ENCODE results near the gene RCL1.

RCL1 gene

GRCh38 chr9:4812858-4813257 lies 20.1 kb downstream of the RCL1 start:
- no peak for DNase-seq (ENCODE audit: low read depth)

GRCh38 chr9:4814913-4815312 lies 22.2 kb downstream of the RCL1 start:
- no peak for DNase-seq (ENCODE audit: low read depth)

- no peak for DNase-seq (ENCODE audit: low read depth)
Measured at GRCh38 chr9:4815381-4815956, 22.7 kb downstream of the RCL1 start.

DNA sequence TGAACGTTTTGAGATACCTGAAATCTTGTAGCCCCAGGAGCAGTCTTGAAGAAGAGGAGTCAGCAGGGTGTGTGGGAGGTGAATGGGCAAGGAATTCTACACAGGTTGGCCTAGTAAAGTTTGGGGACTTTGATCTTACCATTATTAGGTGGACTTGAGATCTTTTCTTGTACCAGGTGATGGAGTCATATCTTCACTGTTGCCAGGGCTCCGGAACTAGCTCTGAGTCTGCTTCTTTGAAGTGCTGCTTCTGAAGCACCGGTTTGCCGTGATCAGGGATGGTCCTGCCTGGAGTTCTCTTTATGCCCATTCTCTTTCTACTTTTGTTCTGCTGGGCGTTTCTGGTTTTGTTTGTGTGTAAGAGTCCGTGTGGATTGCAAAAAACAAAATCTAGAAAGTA lies 27.4 kb downstream of the RCL1 start:
- DNase-seq (ENCODE audit: low read depth) = no peak

GRCh38 chr9:4821133-4821532 lies 28.4 kb downstream of the RCL1 start:
- no peak for DNase-seq (ENCODE audit: low read depth)

DNA sequence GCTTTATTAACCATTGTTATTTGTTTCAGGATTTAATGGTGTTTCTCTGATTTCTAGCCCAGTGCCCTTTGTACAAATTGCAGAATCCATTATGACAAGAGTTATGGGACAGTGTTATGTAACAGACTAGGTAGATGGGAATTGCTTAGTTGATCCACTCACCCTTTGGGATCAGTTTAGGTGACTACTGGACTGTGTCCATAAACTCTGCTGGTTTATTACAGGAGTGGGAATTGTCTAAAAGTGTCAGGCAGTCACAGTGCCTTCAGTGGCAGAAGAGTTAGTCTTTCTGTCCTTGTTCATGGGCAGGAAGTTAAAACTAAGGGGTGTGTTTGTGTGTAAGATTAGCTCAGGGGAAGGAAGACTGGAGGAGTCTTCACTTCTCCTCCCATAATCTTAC lies 29.3 kb downstream of the RCL1 start:
- DNase-seq (ENCODE audit: low read depth) = no peak

DNA sequence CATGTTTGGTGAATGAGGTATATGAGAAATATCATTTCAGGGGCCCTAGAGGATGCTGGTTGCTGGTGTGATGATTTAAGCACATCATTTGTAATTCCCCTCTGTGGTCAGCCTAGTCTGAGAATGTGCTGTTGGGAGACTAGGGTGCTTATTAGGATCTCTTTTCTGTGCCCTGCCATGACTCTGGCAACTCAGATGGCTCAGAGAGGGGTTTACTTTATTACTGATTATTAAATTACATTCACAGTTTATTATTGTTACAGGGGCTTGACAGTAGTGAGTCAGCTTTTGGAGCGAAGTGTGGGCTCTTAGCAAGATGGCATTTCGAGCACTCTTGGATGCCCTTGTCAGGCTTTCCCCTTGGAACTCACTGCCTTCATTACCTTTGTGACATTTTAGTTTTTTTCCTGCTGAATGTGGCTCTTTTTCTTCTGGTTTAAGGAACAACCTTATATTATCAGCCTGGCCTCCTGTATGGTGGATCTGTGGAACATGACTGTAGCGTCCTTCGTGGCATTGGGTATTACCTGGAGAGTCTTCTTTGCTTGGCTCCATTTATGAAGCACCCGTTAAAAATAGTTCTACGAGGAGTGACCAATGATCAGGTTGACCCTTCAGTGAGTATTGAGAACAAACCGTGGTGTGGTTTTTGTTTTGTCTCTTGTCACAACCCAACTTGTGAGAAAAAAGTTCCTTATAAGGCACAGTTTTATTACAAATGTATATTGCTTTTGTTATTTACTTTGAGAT lies 33.8 kb downstream of the RCL1 start:
- no peak for DNase-seq (ENCODE audit: low read depth)

GRCh38 chr9:4827224-4827623 lies 34.5 kb downstream of the RCL1 start:
- no peak for DNase-seq (ENCODE audit: low read depth)

- DNase-seq (ENCODE audit: low read depth) = no peak
Measured at GRCh38 chr9:4828761-4829160, 36.0 kb downstream of the RCL1 start.

GRCh38 chr9:4829969-4830368 lies 37.2 kb downstream of the RCL1 start:
- DNase-seq (ENCODE audit: low read depth) = no peak

GRCh38 chr9:4830699-4831098 lies 38.0 kb downstream of the RCL1 start:
- no peak for DNase-seq (ENCODE audit: low read depth)

DNA sequence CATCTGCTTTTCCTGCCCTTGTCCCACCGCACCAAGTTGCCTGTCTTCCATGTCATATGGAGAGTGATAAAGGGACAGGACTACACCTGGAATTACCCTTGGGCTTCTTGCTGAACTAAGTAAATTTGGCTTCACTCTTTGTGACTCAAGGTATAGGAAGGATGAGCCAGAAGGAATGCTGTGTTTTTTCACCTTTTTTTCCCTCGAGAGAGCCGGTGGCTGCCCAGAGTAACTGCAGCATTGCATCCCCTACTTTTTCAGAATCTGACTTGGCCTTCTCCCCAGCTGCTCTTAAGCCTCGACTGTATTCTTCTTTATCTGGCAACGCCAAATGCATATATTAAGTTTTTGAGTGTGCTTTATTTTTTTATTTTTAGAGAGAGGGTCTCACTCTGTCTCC lies 38.4 kb downstream of the RCL1 start:
- no peak for DNase-seq (ENCODE audit: low read depth)

- no peak for DNase-seq (ENCODE audit: low read depth)
Measured at GRCh38 chr9:4831944-4832343, 39.2 kb downstream of the RCL1 start.

DNA sequence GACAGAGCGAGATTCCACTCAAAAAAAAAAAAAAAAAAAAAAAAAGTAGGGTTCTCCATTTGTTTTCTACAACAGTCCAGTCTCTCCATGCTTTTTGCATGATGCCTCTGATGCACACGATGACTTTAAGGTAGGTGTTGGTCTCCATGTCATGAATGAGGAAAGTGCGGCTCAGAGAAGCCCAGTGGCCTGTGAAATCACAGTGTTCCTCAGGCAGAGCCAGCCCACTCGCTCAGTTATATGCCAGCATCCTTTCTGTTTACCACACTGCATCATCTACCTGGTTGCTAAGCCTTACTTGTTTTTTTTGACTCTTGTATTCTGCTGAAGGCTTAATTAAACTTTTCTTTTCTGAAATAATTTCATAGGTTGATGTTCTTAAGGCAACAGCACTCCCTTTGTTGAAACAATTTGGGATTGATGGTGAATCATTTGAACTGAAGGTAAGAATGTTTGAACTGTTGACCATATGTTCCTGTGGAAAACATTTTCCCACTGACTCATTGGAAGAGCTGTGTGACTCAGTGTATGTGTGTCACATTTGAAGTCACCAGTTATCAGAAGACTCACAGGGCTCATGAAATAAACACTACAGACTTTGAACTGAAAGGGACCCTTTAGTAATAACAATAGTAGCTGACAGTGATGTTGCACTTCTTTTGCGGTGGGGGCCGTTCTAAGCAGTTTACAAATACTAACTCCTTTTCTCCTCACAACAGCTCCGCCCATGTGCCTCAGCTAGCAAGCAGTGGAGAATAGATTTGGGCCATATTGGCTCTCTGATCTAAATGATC lies 40.2 kb downstream of the RCL1 start:
- no peak for DNase-seq (ENCODE audit: low read depth)

GRCh38 chr9:4833781-4834560 lies 41.2 kb downstream of the RCL1 start:
- DNase-seq (ENCODE audit: low read depth) = no peak

- no peak for DNase-seq (ENCODE audit: low read depth)
Measured at GRCh38 chr9:4836676-4837075, 43.9 kb downstream of the RCL1 start.

DNA sequence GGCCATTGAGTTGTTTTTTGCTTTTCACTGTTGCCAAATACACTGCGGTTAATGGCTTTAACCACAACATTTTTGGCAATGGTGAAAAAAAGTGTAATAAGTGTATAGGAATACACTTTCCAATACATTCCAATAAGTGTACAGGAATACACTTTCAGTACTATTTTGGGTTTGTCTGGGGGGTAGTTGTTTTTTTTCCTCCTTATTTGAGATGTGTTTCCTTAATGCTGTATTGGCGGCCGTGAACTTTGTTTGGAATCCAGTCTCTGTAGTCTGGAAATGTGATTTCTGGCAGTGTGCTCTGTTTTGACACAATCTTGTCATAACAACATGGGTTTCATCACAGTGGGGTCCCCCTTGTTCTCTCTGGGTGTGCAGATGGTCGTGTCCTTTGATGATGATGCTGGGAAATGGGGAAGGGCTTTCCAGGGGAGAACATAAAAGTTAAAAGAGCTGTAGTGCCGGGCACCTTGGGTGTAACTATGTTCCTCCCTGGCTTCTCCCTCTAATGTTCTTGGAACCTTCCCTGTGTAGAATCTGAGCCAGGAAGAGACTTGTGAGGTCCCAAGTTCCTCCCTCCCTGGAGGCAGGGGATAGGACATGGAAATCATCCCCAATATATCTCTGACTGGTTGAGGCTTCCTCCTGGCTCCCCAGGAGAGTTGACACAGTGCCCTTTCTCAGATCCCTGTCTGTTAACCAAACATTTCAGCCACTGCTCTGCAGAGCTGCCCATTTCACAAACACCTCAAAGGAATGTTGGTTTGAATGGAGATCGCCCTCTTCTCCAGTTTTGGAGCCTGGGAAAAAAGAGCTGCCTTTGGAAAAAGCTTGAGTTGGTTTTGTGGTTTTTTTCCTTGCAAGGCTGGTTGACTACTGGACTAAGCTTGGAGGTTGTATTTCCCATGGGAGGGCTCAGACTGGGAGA lies 44.8 kb downstream of the RCL1 start:
- no peak for DNase-seq (ENCODE audit: low read depth)

- DNase-seq (ENCODE audit: low read depth) = no peak
Measured at GRCh38 chr9:4838189-4838546, 45.4 kb downstream of the RCL1 start.

GRCh38 chr9:4839470-4839912 lies 46.7 kb downstream of the RCL1 start:
- no peak for DNase-seq (ENCODE audit: low read depth)

GRCh38 chr9:4840018-4840417 lies 47.3 kb downstream of the RCL1 start:
- DNase-seq (ENCODE audit: low read depth) = no peak

GRCh38 chr9:4842213-4842612 lies 49.5 kb downstream of the RCL1 start:
- DNase-seq (ENCODE audit: low read depth) = no peak
